Upper lobe of right lung (tissue), 1 donor: ENCODE data around the gene LGI1. TPM values are rescaled to one million over a fixed set of nuclear protein-coding genes. Genes with fewer than 3 reads are reported as not detected.

Source experiments
- ATAC-seq: fragments of 200-7000 bp; cut with Tn5 transposase; one replicate; pipeline ENCODE4 v1.9.1; 2020; ENCODE audit warnings: mild to moderate bottlenecking, moderate library complexity
- DNase-seq: peaks from one replicate; pipeline ENCODE4 v3.0.0-alpha.2; 2020
- H3K27ac ChIP-seq: fragments of 200-600 bp; one replicate; pipeline ENCODE4 v1.8.0; 2022
- H3K27me3 ChIP-seq: fragments of 200-600 bp; one replicate; pipeline ENCODE4 v1.8.0; 2022; ENCODE audit warnings: mild to moderate bottlenecking
- H3K36me3 ChIP-seq: fragments of 200-600 bp; one replicate; pipeline ENCODE4 v1.8.0; 2022
- H3K4me1 ChIP-seq: fragments of 200-600 bp; one replicate; pipeline ENCODE4 v1.8.0; 2022
- H3K4me3 ChIP-seq: fragments of 200-600 bp; one replicate; pipeline ENCODE4 v1.8.0; 2022; ENCODE audit warnings: mild to moderate bottlenecking
- H3K9me3 ChIP-seq: fragments of 200-600 bp; one replicate; pipeline ENCODE4 v1.8.0; 2022
- intact Hi-C: fragments of 100-400 bp; cut with DNase I; formaldehyde crosslinking; loops from one replicate; pipeline ENCODE4 v1.11.0; 2022
- long read RNA-seq: library from polyadenylated mRNA; unstranded; transcript quantifications from one replicate; pipeline ENCODE4 v2.0.0, GENCODE V29; 2021
- total RNA-seq: library from RNA; stranded (reverse); fragmentation: NEBNext Ultra II Directional; extraction: Animal tissue kit (Norgen Biotek cat#: 25700); gene quantifications from one replicate; pipeline ENCODE4 v1.2.1, GENCODE V29; 2021
- TF ChIP-seq, protein P1 (sequence below): fragments of 200-600 bp; IDR thresholded peaks from one replicate; pipeline ENCODE4 v1.8.0; 2022; ENCODE audit warnings: antibody characterized with exemption
- donor health status: DM: no; HTN: yes; CAD: no; lungs with severe emphysema.

Gene LGI1
- total RNA-seq, result not detected
- long read RNA-seq, result 0 reads

- TF ChIP-seq, protein P1, sequence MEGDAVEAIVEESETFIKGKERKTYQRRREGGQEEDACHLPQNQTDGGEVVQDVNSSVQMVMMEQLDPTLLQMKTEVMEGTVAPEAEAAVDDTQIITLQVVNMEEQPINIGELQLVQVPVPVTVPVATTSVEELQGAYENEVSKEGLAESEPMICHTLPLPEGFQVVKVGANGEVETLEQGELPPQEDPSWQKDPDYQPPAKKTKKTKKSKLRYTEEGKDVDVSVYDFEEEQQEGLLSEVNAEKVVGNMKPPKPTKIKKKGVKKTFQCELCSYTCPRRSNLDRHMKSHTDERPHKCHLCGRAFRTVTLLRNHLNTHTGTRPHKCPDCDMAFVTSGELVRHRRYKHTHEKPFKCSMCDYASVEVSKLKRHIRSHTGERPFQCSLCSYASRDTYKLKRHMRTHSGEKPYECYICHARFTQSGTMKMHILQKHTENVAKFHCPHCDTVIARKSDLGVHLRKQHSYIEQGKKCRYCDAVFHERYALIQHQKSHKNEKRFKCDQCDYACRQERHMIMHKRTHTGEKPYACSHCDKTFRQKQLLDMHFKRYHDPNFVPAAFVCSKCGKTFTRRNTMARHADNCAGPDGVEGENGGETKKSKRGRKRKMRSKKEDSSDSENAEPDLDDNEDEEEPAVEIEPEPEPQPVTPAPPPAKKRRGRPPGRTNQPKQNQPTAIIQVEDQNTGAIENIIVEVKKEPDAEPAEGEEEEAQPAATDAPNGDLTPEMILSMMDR, result no peak
- H3K27ac ChIP-seq, result no peak within 1 kb of the TSS
- H3K4me3 ChIP-seq, result no peak within 1 kb of the TSS
- ATAC-seq (no peak), DNase-seq (no peak)
- H3K27me3 ChIP-seq, result peaks cover 14% of the 10 kb centered on the region
- H3K36me3 ChIP-seq, result no peaks in the 10 kb centered on the region
- H3K9me3 ChIP-seq, result no peaks in the 10 kb centered on the region
- H3K4me1 ChIP-seq, result no peaks in the 10 kb centered on the region
- intact Hi-C loops, result no loop called here
These were observed at the start of gene LGI1 for GRCh38 chr10:93757801-93758507. Gene LGI1, plus strand, starts transcription at chr10:93757936. Its CDS starts 209 bp downstream, at chr10:93758145.

DNA sequence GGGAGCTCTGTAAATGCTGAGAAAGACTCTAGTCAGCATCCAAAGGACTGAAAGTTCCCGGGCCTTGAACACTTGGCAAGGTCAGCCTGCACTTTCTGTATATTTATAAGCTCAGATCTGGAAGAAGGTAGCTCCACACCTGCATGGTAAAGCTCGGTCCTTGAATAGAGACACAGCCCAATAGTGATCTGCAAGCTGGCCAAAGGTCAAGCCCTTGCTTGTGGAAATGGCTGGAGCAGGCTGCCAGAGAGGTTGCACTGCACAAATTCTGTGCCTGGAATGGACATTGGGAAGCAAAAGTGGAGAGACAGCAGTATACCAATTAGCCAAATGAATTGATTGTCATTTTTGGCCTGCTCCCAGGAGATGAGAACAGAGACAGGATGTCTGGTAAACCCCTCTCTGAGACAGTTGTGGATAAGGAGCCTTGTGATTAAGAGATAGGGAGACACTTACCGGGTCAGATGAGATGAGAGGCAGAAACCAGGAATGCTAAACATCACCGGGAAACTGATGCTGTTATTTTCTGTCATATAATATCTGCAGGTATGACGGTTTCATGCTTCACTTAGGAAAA, 47.3 kb upstream of the LGI1 start:
- Histone ChIP-seq H3K36me3 (no peaks in the 10 kb centered on the region), H3K4me3 (no peak overlapping the region), H3K4me1 (no peaks in the 10 kb centered on the region), H3K9me3 (no peaks in the 10 kb centered on the region), H3K27me3 (no peaks in the 10 kb centered on the region), H3K27ac (no peak overlapping the region)
- intact Hi-C loops, result no loop called here
- no peak for ATAC-seq
- no peak for DNase-seq
- TF ChIP-seq, protein P1, result no peak

- intact Hi-C loops, result no loop called here
- no peaks in the 10 kb centered on the region for H3K36me3 ChIP-seq
- DNase-seq, result no peak
- no peak overlapping the region for H3K27ac ChIP-seq
- no peak for ATAC-seq
- H3K27me3 ChIP-seq, result no peaks in the 10 kb centered on the region
- TF ChIP-seq, protein P1, result no peak
- H3K9me3 ChIP-seq, result no peaks in the 10 kb centered on the region
- H3K4me3 ChIP-seq, result no peak overlapping the region
- no peaks in the 10 kb centered on the region for H3K4me1 ChIP-seq
These were observed 45.8 kb upstream of the LGI1 start for GRCh38 chr10:93711891-93712290.

DNA sequence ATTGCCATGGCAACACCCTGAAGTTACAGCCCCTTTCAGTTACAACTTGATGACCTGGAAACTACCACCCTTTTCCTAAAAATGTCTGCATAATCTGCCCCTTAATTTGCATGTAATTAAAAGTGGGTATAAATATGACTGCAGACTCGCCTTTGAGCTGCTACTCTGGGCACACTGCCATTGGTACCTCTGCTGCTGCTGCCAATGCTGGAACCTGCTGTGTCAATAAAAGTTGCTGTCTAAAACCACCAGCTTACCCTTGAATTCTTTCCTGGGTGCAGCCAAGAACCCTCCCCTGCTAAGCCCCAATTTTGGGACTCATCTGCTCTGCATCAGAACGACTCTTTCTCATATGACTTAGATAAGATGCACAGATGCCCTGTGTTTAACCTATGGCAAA, 45.1 kb upstream of the LGI1 start:
- H3K4me3 ChIP-seq, result no peak overlapping the region
- DNase-seq (no peak), ATAC-seq (no peak)
- no peaks in the 10 kb centered on the region for H3K27me3 ChIP-seq
- no peaks in the 10 kb centered on the region for H3K36me3 ChIP-seq
- no peaks in the 10 kb centered on the region for H3K4me1 ChIP-seq
- TF ChIP-seq, protein P1, result no peak
- no peaks in the 10 kb centered on the region for H3K9me3 ChIP-seq
- H3K27ac ChIP-seq, result no peak overlapping the region
- intact Hi-C loops, result no loop called here

DNA sequence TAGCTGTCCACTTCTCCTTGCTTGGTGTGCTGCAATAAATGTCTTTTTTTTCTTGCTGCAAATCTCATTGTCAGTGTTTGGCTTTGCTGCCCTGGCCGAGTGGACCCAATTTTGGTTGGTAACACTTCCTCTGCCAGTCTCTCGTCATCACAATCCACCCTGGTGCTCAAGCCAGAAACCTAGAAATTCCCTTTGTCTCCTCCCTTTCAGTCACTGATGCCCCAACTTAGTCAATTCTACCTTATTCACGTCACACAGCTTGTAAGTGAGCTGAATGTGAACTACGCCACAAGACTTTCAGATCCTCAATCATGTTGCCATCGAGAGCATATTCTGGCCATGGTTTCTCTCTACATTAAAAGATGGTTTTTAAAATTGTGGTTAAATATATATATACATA, 42.4 kb upstream of the LGI1 start:
- DNase-seq (no peak), ATAC-seq (no peak)
- Histone ChIP-seq H3K9me3 (no peaks in the 10 kb centered on the region), H3K27ac (no peak overlapping the region), H3K27me3 (peaks cover 4% of the 10 kb centered on the region), H3K4me1 (no peaks in the 10 kb centered on the region), H3K36me3 (no peaks in the 10 kb centered on the region), H3K4me3 (no peak overlapping the region)
- TF ChIP-seq, protein P1, result no peak
- intact Hi-C loops, result no loop called here
